ENCODE data around the gene CCDC81.
A peak's percentile ranks its signal among the peaks of the same experiment; 100 is the strongest.
"Not testable (repeated sequence)": the region's sequence is repeated elsewhere in the genome, so short reads cannot be mapped to it uniquely, and the experiment has no call there.

The CCDC81 gene

DNA sequence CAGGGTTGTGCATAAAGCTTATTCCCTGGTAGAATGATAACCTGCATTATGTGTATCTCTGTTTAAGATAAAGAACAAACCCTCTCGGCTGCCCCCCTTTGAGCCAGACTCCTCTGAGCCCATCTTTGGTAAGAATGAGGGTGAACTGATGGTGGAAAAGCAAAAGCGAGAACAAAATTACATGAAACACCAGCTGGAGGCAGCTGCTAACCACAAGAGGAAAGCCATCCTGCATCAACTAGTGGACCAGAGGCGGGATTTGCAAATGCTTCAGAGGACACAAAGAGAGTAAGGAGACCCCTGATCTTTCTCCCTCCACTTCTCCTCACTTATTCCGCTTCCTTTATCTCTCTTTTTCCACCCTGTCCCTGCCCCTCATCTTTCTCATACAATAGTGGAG is 40.3 kb downstream of the CCDC81 start:
- no peak for DNase-seq (ENCODE audit: low read depth, low spot score)
- TF ChIP-seq, protein P1, sequence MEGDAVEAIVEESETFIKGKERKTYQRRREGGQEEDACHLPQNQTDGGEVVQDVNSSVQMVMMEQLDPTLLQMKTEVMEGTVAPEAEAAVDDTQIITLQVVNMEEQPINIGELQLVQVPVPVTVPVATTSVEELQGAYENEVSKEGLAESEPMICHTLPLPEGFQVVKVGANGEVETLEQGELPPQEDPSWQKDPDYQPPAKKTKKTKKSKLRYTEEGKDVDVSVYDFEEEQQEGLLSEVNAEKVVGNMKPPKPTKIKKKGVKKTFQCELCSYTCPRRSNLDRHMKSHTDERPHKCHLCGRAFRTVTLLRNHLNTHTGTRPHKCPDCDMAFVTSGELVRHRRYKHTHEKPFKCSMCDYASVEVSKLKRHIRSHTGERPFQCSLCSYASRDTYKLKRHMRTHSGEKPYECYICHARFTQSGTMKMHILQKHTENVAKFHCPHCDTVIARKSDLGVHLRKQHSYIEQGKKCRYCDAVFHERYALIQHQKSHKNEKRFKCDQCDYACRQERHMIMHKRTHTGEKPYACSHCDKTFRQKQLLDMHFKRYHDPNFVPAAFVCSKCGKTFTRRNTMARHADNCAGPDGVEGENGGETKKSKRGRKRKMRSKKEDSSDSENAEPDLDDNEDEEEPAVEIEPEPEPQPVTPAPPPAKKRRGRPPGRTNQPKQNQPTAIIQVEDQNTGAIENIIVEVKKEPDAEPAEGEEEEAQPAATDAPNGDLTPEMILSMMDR (IDR thresholded peaks at IDR 0.05; ENCODE audit: insufficient read depth, low read length, missing control alignments): no peak
- ChIA-PET POLR2A (no interaction called here), CTCF (interaction anchor here (1.0 to 19.8 kb wide), 4 partner anchors 10 to 524 kb away, joined by 3 to 247 read pairs (median 6); no protein-coding TSS in a partner anchor)
- no peak overlapping the region for H3K4me3 ChIP-seq (ENCODE audit: low read depth, low read length)

DNA sequence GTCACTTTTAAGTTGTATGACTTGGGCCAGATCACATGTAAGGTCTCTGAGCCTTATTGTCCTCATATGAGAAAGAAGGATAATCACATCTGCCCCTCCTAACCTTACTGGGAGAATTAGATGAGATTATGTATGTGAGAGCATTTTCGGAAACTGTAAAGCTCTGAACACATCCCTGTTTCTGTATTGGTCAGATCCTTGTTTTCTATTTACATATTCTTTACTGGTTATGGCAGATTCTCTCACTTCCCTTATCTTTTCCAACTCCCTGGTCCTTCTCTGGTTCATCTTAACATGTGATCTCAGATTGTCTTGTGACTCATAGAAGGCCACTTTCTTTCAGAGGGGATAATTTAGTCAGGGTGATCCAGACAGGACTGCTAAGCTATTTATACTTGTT is 41.8 kb downstream of the CCDC81 start:
- CTCF ChIA-PET: interaction anchor here (1.2 to 19.8 kb wide), 2 partner anchors 22 to 53 kb away, joined by 3 to 247 read pairs; no protein-coding TSS in a partner anchor
- DNase-seq (ENCODE audit: low read depth, low spot score): no peak
- POLR2A ChIA-PET: no interaction called here
- TF ChIP-seq, protein P1 (IDR thresholded peaks at IDR 0.05; ENCODE audit: insufficient read depth, low read length, missing control alignments): no peak
- no peak overlapping the region for H3K4me3 ChIP-seq (ENCODE audit: low read depth, low read length)

DNA sequence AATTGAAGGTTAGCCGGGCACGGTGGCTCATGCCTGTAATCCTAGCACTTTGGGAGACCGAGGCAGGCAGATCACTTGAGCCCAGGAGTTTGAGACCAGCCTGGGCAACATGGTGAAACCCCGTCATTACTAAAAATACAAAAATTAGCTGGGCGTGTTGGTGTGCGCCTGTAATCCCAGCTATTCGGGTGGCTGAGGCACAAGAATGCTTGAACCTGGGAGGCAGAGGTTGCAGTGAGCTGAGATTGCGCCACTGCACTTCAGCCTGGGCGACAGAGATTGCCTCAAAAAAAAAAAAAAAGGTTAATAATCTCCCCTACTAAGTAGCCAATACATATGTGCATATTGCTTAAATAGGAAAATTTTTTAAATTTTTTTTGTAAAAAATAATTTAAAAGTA is 42.3 kb downstream of the CCDC81 start:
- DNase-seq (ENCODE audit: low read depth, low spot score); POLR2A ChIA-PET; H3K4me3 ChIP-seq (ENCODE audit: low read depth, low read length): not testable (repeated sequence)
- CTCF ChIA-PET: interaction anchor here (1.2 to 19.8 kb wide), 2 partner anchors 23 to 53 kb away, joined by 3 to 247 read pairs; no protein-coding TSS in a partner anchor

DNA sequence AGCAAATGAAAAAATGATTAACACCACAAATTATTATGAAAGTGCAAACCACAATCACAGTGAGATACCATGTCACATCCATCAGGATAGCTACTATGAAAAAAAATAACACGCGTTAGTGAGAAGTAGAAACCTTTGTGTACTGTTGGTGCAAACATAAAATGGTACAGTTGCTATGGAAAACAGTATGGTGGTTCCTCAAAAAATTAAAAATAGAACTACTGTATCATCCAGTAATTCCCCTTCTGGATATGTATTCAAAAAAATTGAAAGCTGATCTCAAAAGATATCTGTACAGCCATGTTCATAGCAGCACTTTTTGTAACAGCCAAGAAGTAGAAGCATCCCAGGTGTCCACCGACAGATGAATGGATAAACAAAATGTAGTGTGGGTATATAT is 43.4 kb downstream of the CCDC81 start:
- TF ChIP-seq, protein P1 (IDR thresholded peaks at IDR 0.05; ENCODE audit: insufficient read depth, low read length, missing control alignments): no peak
- POLR2A ChIA-PET: no interaction called here
- H3K4me3 ChIP-seq (ENCODE audit: low read depth, low read length): no peak overlapping the region
- no peak for DNase-seq (ENCODE audit: low read depth, low spot score)
- CTCF ChIA-PET: interaction anchor here (0.7 to 19.8 kb wide), 6 partner anchors 9 to 209 kb away, joined by 3 to 247 read pairs (median 4); no protein-coding TSS in a partner anchor

DNA sequence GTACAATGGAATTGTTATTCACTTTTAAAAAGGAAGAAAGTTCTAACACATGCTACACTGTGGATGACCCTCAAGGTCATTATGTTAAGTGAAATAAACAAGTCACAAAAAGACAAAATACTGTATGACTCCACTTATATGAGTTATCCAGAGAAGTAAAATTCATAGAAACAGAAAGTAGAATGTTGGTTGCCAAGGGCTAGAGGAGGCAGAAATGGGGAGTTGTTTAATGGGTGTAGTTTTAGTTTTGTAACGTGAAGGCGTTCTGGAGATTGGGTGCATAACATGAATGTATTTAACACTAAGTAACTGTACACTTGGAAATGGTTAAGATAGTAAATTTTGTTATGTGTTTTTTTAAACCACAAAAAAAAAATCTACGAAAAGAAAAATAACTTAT is 43.8 kb downstream of the CCDC81 start:
- POLR2A ChIA-PET: interaction anchor here (0.6 kb wide), 1 partner anchor 303 kb away, joined by 3 read pairs; no protein-coding TSS in a partner anchor
- DNase-seq (ENCODE audit: low read depth, low spot score): no peak
- TF ChIP-seq, protein P1 (IDR thresholded peaks at IDR 0.05; ENCODE audit: insufficient read depth, low read length, missing control alignments): no peak
- CTCF ChIA-PET: interaction anchor here (0.7 to 19.8 kb wide), 9 partner anchors 10 to 209 kb away, joined by 3 to 247 read pairs (median 4); no protein-coding TSS in a partner anchor
- no peak overlapping the region for H3K4me3 ChIP-seq (ENCODE audit: low read depth, low read length)

DNA sequence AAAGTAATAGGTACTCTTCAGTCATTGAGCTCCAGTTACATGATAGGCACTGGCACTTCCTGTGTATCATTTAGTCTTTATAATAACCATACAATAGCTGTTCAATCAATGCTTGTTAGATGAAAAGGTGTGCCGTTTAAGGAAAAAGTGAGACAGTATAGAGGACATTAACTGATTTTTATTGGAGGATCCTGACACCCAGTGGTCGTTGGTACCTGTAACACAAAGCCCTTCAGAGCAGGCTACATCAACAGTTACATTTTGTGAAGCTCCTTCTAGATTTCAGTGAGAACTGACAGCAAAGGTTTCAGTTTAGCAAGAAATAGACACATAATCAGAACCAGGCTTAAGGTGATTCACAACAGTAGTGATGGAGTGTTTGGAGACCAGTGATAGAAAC is 44.2 kb downstream of the CCDC81 start:
- TF ChIP-seq, protein P1 (IDR thresholded peaks at IDR 0.05; ENCODE audit: insufficient read depth, low read length, missing control alignments): peak; percentile 32
- H3K4me3 ChIP-seq (ENCODE audit: low read depth, low read length): no peak overlapping the region
- no peak for DNase-seq (ENCODE audit: low read depth, low spot score)
- ChIA-PET CTCF (interaction anchor here (0.7 to 19.8 kb wide), 10 partner anchors 10 to 208 kb away, joined by 3 to 247 read pairs (median 4); no protein-coding TSS in a partner anchor), POLR2A (interaction anchor here (0.6 kb wide), 1 partner anchor 303 kb away, joined by 3 read pairs; no protein-coding TSS in a partner anchor)

DNA sequence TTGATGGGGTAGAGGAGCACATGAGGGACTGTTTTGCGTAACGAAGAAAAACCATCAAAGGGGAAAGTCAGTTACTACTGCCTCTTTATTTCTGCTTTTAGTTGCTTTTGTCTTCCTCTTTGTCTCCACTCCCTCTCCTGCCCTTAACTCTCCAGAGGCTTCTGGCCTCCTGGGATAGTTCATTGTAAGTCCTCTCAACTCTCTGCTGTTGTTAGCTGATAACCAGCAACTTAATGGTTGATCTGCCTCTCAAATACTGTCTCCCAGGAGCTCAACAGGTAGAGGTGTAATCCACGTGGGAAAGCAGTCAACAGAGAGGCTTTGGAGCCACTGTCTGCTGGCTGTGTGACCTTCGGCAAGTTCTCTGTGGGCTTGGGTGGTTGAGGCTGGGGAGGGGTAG is 47.3 kb downstream of the CCDC81 start:
- CTCF ChIA-PET: interaction anchor here (19.8 kb wide), 1 partner anchor 58 kb away, joined by 247 read pairs; no protein-coding TSS in a partner anchor
- DNase-seq (ENCODE audit: low read depth, low spot score): no peak
- POLR2A ChIA-PET: no interaction called here
- TF ChIP-seq, protein P1 (IDR thresholded peaks at IDR 0.05; ENCODE audit: insufficient read depth, low read length, missing control alignments): no peak
- H3K4me3 ChIP-seq (ENCODE audit: low read depth, low read length): no peak overlapping the region

All from AG04449 (cell line).